HEK293T (cell line): ENCODE measurements around the gene ACD.

Source experiments
- ARNT ChIP-seq: fragments of 450-650 bp; IDR thresholded peaks from 2 replicates; pipeline ENCODE4 v1.6.1; 2017; ENCODE audit warnings: mild to moderate bottlenecking
- BHLHE40 ChIP-seq: fragments of 450-650 bp; IDR thresholded peaks from 2 replicates; pipeline ENCODE4 v1.6.1; 2016; ENCODE audit warnings: mild to moderate bottlenecking, moderate library complexity, borderline replicate concordance
- ELF4 ChIP-seq: fragments of 450-650 bp; IDR thresholded peaks from 2 replicates; pipeline ENCODE4 v1.6.1; 2017; ENCODE audit warnings: antibody characterized with exemption
- FOXA1 ChIP-seq: fragments of 450-650 bp; IDR thresholded peaks from 2 replicates; pipeline ENCODE4 v1.6.1; 2016; ENCODE audit warnings: mild to moderate bottlenecking
- FOXK2 ChIP-seq: fragments of 450-650 bp; IDR thresholded peaks from 2 replicates; pipeline ENCODE4 v1.6.1; 2016; ENCODE audit warnings: mild to moderate bottlenecking
- FOXM1 ChIP-seq: fragments of 450-650 bp; IDR thresholded peaks from 2 replicates; pipeline ENCODE4 v1.6.1; 2017; ENCODE audit warnings: mild to moderate bottlenecking, borderline replicate concordance
- HDGF ChIP-seq: fragments of 450-650 bp; IDR thresholded peaks from 2 replicates; pipeline ENCODE4 v1.6.1; 2017; ENCODE audit warnings: antibody characterized with exemption, borderline replicate concordance
- LEF1 ChIP-seq: fragments of 450-650 bp; IDR thresholded peaks from 2 replicates; pipeline ENCODE4 v1.6.1; 2017; ENCODE audit warnings: mild to moderate bottlenecking, borderline replicate concordance
- SP1 ChIP-seq: fragments of 450-650 bp; IDR thresholded peaks from 2 replicates; pipeline ENCODE4 v1.6.1; 2017
- SUZ12 ChIP-seq: fragments of 450-650 bp; IDR thresholded peaks from 2 replicates; pipeline ENCODE4 v1.6.1; 2016; ENCODE audit warnings: mild to moderate bottlenecking
- TARDBP ChIP-seq: fragments of 450-650 bp; IDR thresholded peaks from 2 replicates; pipeline ENCODE4 v1.6.1; 2016
- ZNF384 ChIP-seq: fragments of 450-650 bp; IDR thresholded peaks from 2 replicates; pipeline ENCODE4 v1.6.1; 2016
- TF ChIP-seq, protein P1 (sequence below): fragments of 450-650 bp; IDR thresholded peaks from 2 replicates; pipeline ENCODE4 v1.6.1; 2016

DNA sequence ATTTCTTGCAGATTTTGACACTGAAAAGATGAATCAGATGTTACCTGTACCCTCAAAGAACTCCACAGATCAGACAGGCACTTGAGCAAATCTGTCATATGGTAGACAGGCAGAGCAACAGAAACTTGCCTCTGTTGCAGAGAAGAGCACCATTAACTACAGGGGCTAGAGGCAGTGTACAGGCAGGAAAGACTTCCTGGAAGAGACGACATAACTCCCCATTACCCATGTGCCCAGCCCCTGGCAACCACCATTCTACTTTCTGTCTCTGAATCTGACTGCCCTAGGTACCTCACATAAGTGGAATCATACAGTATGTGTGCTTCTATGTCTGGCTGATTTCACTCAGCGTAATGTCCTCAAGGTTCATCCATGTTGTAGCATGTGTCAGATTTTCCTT is 43.6 kb upstream of the ACD start:
- TF ChIP-seq, protein P1, sequence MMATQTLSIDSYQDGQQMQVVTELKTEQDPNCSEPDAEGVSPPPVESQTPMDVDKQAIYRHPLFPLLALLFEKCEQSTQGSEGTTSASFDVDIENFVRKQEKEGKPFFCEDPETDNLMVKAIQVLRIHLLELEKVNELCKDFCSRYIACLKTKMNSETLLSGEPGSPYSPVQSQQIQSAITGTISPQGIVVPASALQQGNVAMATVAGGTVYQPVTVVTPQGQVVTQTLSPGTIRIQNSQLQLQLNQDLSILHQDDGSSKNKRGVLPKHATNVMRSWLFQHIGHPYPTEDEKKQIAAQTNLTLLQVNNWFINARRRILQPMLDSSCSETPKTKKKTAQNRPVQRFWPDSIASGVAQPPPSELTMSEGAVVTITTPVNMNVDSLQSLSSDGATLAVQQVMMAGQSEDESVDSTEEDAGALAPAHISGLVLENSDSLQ: no peak
- no peak for TF ChIP-seq ELF4
- no peak for TF ChIP-seq SUZ12
- TF ChIP-seq ARNT: no peak
- no peak for TF ChIP-seq LEF1
- TF ChIP-seq ZNF384: no peak
- TF ChIP-seq TARDBP: no peak
- TF ChIP-seq SP1: no peak
- no peak for TF ChIP-seq FOXK2
- no peak for TF ChIP-seq BHLHE40
- no peak for TF ChIP-seq FOXM1
- no peak for TF ChIP-seq HDGF
- no peak for TF ChIP-seq FOXA1
